Astrocyte (in vitro differentiated cells and primary cell): ENCODE data around the gene SLC29A3. TPM values are rescaled to one million over a fixed set of nuclear protein-coding genes. Genes with fewer than 3 reads are reported as not detected.

Source experiments
- DNase-seq: peaks from one replicate; pipeline ENCODE4 v3.0.0-alpha.2; 2010; ENCODE audit warnings: low read depth
- FAIRE-seq: peaks from 2 replicates; lab custom pipeline; 2011; peaks lifted over from hg19 to GRCh38; lab: Jason Lieb, UNC
- H2AFZ ChIP-seq: 2 replicates; pipeline ENCODE4 v1.6.0; 2012; ENCODE audit warnings: low read depth, low read length, inconsistent platforms
- H3K27ac ChIP-seq: 2 replicates; pipeline ENCODE4 v1.5.1; 2011; ENCODE audit warnings: low read depth, low read length, inconsistent platforms
- H3K27me3 ChIP-seq: 2 replicates; pipeline ENCODE4 v1.6.0; 2011; ENCODE audit warnings: low read length, inconsistent platforms; ENCODE audit not compliant: insufficient read depth
- H3K36me3 ChIP-seq: 2 replicates; pipeline ENCODE4 v1.5.1; 2011; ENCODE audit warnings: low read length, inconsistent platforms; ENCODE audit not compliant: insufficient read depth
- H3K4me1 ChIP-seq: 2 replicates; pipeline ENCODE4 v1.5.1; 2011; ENCODE audit warnings: low read length, inconsistent platforms; ENCODE audit not compliant: insufficient read depth
- H3K4me2 ChIP-seq: 2 replicates; pipeline ENCODE4 v1.6.0; 2012; ENCODE audit warnings: low read length, inconsistent platforms
- H3K4me3 ChIP-seq: 2 replicates; pipeline ENCODE4 v1.5.1; 2011; ENCODE audit warnings: low read depth, mild to moderate bottlenecking, low read length, inconsistent platforms; ENCODE audit not compliant: insufficient read depth
- H3K79me2 ChIP-seq: 2 replicates; pipeline ENCODE4 v1.6.0; 2012; ENCODE audit warnings: mild to moderate bottlenecking, low read length, inconsistent platforms; ENCODE audit not compliant: insufficient read depth
- H3K9ac ChIP-seq: 2 replicates; pipeline ENCODE4 v1.6.0; 2012; ENCODE audit warnings: mild to moderate bottlenecking, low read length, inconsistent platforms
- H3K9me3 ChIP-seq: 2 replicates; pipeline ENCODE4 v1.5.1; 2012; ENCODE audit warnings: low read depth, mild to moderate bottlenecking, low read length, inconsistent platforms; ENCODE audit not compliant: insufficient read depth
- H4K20me1 ChIP-seq: 2 replicates; pipeline ENCODE4 v1.6.0; 2012; ENCODE audit warnings: low read length, inconsistent platforms; ENCODE audit not compliant: insufficient read depth
- H3K27ac Mint-ChIP-seq: one replicate; pipeline ENCODE4 v1.8.0; 2021; ENCODE audit warnings: mild to moderate bottlenecking, mixed read lengths; ENCODE audit not compliant: unreplicated experiment
- H3K27me3 Mint-ChIP-seq: one replicate; pipeline ENCODE4 v1.8.0; 2021; ENCODE audit warnings: low read depth, mixed read lengths; ENCODE audit not compliant: unreplicated experiment
- H3K36me3 Mint-ChIP-seq: one replicate; pipeline ENCODE4 v1.8.0; 2021; ENCODE audit warnings: low read depth, mixed read lengths; ENCODE audit not compliant: unreplicated experiment
- H3K4me1 Mint-ChIP-seq: one replicate; pipeline ENCODE4 v1.8.0; 2021; ENCODE audit warnings: low read depth, mixed read lengths; ENCODE audit not compliant: unreplicated experiment
- H3K4me3 Mint-ChIP-seq: one replicate; pipeline ENCODE4 v1.8.0; 2021; ENCODE audit warnings: mild to moderate bottlenecking, moderate library complexity, mixed read lengths; ENCODE audit not compliant: unreplicated experiment
- H3K9me3 Mint-ChIP-seq: one replicate; pipeline ENCODE4 v1.8.0; 2021; ENCODE audit warnings: mild to moderate bottlenecking, mixed read lengths; ENCODE audit not compliant: unreplicated experiment
- CTCF ChIP-seq: IDR thresholded peaks from 2 replicates; pipeline ENCODE4 v1.5.1; 2011; ENCODE audit warnings: low read depth, mild to moderate bottlenecking, inconsistent platforms, low read length, moderate library complexity; ENCODE audit not compliant: insufficient read depth
- EZH2 ChIP-seq: IDR thresholded peaks from 2 replicates; pipeline ENCODE4 v1.6.1; 2012; ENCODE audit warnings: mild to moderate bottlenecking, low read length, inconsistent platforms; ENCODE audit not compliant: insufficient read depth
- total RNA-seq: library from RNA; stranded (reverse); gene quantifications from 2 replicates; pipeline ENCODE4 v1.2.1, GENCODE V29; 2021

SLC29A3 gene
- total RNA-seq, 1 donor from 2014 or later, result 3.4 TPM

DNA sequence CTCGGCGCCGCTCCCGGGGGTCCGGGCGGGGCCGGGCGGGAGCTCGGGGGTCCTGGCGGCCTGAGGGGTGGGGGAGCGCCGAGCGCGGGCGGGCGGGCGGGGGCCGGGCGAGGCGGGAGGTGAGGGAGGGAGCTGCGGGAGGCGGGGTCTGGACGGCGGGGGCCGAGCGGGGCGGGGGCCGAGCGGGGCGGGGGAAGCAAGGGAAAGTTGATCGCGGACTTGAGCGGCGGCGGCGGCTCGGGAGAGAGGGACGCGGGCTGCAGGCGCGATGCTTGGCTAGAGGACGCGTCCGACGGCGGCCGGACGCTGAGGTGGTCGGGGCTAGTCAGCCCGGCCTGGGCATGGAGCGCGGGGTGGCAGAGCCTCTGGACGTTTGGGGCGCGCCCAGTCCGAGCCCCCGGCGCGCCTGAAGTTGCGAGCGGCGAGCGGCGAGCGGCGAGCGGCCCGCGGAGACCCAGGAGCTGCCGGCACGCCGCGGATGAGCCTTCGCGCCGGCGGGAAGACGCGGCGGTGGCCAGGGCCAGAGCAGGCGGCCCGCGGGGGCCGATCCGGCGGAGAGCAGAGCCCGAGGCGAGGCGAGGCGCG lies 77.7 kb downstream of the SLC29A3 start, which contains the start of gene CDH23:
Gene CDH23, plus strand, starts transcription at position 210 of the 585 bp plus-strand sequence. CDS start 42,912 bp downstream, outside the sequence.
- no peak within 1 kb of the TSS for H3K4me3 ChIP-seq
- H3K36me3 Mint-ChIP-seq, result no peaks in the 10 kb centered on the region
- peaks cover 85% of the 10 kb centered on the region for H3K27me3 Mint-ChIP-seq
- H3K9ac ChIP-seq, result no peak within 1 kb of the TSS
- FAIRE-seq (no peak), DNase-seq (no peak)
- H3K9me3 ChIP-seq, result no peaks in the 10 kb centered on the region
- H3K4me1 Mint-ChIP-seq, result peaks cover 2% of the 10 kb centered on the region
- peaks cover 6% of the 10 kb centered on the region for H3K4me1 ChIP-seq
- H3K27ac Mint-ChIP-seq, result no peak within 1 kb of the TSS
- H2AFZ ChIP-seq, result peak within 1 kb of the TSS; percentile 83
- peak within 1 kb of the TSS; percentile 40 for H3K4me3 Mint-ChIP-seq
- H3K36me3 ChIP-seq, result no peaks in the 10 kb centered on the region
- H3K79me2 ChIP-seq, result no peaks in the 10 kb centered on the region
- H4K20me1 ChIP-seq, result peaks cover 4% of the 10 kb centered on the region
- H3K4me2 ChIP-seq, result peak within 1 kb of the TSS; percentile 76
- H3K27ac ChIP-seq, result no peak within 1 kb of the TSS
- TF ChIP-seq CTCF (no peak), EZH2 (no peak)
- no peaks in the 10 kb centered on the region for H3K9me3 Mint-ChIP-seq
- H3K27me3 ChIP-seq, result peaks cover 62% of the 10 kb centered on the region

DNA sequence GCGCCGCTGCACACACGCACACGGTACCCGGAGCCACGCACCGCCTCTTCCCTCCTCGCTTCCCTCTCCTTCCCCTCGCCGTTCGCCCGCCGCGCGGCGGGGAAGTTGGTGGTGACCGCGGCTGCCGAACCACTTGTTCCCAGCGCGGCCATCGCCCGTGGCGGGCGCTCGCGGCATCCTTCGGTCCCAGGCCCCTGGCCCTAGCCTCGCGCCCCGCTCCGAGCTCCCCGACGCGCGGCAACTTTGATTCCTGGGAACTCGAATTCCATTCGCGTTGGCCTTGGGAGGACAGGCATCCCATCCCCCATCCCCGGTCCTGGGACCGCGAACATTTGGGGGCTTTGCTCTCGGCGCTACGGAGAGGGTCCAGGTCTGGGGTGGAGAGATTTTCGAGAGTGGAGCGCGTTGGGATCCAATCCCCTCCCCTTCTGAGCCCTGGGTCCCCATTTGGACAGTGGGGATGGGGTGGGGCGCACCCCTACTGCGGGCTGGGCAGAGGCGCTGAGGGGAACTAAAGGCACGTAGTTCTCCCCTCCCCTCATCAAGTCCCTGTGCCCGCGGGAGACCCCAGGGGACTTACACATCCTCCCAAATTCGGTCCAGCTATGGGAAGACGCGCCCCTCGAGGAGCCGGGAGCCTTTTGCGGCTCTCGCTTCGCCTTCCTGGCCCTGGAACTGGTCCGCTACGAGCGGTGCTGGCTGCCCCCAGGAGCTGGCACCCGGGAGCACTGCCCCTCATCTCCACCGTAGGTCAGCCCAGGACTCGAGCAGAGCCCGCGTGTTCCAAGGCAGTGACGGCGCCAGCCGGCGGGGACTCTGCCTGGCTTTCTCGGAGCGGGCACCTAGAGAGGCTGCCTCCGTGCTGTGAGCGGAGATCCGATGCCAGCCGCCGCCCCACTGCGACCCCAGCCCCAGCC lies 78.5 kb downstream of the SLC29A3 start:
- peaks cover 84% of the 10 kb centered on the region for H3K27me3 Mint-ChIP-seq
- H3K9ac ChIP-seq, result no peak overlapping the region
- no peak overlapping the region for H3K4me3 ChIP-seq
- DNase-seq, result no peak
- peaks cover 6% of the 10 kb centered on the region for H3K4me1 ChIP-seq
- peaks cover 64% of the 10 kb centered on the region for H3K27me3 ChIP-seq
- H3K4me3 Mint-ChIP-seq, result no peak overlapping the region
- FAIRE-seq, result no peak
- no peak overlapping the region for H3K27ac ChIP-seq
- H3K79me2 ChIP-seq, result no peaks in the 10 kb centered on the region
- H3K36me3 Mint-ChIP-seq, result no peaks in the 10 kb centered on the region
- peak overlapping the region; percentile 83 for H2AFZ ChIP-seq
- H3K9me3 ChIP-seq, result no peaks in the 10 kb centered on the region
- TF ChIP-seq CTCF (no peak), EZH2 (peak; percentile 96)
- peaks cover 4% of the 10 kb centered on the region for H4K20me1 ChIP-seq
- H3K4me1 Mint-ChIP-seq, result peaks cover 2% of the 10 kb centered on the region
- no peak overlapping the region for H3K27ac Mint-ChIP-seq
- no peaks in the 10 kb centered on the region for H3K36me3 ChIP-seq
- H3K9me3 Mint-ChIP-seq, result no peaks in the 10 kb centered on the region
- peak overlapping the region; percentile 76 for H3K4me2 ChIP-seq
